Left renal cortex interstitium (tissue), 4 donors: Measurements from ENCODE around the gene FXYD4. TPM values are rescaled to one million over a fixed set of nuclear protein-coding genes. Genes with fewer than 3 reads are reported as not detected.
"Not testable (repeated sequence)": the region's sequence is repeated elsewhere in the genome, so short reads cannot be mapped to it uniquely, and the experiment has no call there.

Source experiments
- DNase-seq, 4 donors: peaks; one replicate each; pipeline ENCODE4 v3.0.0-alpha.2; 2013; ENCODE audit warnings: low read depth in 4 of 4, low spot score in 2 of 4, missing footprints in 1 of 4
- polyA plus RNA-seq, 4 donors: library from polyadenylated mRNA; unstranded; fragments of 120-200 nt; gene quantifications; one replicate each; pipeline ENCODE4 v1.2.1, GENCODE V29; 2013; ENCODE audit not compliant: insufficient read length in 4 of 4

Gene FXYD4
- polyA plus RNA-seq, 4 donors, result 0.41 to 1.5 (median 0.52) TPM; not detected in 1

DNA sequence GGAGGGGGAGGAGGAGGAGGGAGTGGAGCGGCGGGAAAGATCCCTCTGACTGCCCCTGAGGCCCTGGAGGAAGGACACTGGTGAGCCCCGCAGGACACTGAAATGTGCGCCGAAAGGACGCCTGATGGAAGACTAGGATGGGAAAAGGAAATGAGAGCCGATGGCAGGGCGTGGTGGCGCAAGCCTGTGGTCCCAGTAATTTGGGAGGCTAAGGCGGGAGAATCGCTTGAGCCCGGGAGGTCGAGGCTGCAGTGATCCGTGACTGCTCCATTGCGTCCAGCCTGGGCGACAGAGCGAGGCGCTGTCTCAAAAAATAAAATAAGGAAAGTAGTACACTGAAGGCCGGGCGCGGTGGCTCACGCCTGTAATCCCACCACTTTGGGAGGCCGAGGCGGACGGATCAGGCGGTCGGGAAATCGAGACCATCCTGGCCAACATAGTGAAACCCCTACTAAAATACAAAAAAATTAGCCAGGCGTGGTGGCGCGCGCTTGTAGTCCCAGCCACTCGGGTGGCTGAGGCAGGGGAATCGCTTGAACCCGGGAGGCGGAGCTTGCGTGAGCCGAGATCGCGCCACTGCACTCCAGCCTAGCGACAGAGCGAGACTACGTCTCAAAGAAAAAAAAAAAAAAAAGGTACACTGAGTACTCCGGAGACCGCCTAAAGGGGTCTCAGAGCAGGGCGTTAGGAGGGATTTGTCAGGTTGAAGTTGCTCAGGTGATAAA, 38.1 kb downstream of the FXYD4 start:
- no peak for DNase-seq

DNA sequence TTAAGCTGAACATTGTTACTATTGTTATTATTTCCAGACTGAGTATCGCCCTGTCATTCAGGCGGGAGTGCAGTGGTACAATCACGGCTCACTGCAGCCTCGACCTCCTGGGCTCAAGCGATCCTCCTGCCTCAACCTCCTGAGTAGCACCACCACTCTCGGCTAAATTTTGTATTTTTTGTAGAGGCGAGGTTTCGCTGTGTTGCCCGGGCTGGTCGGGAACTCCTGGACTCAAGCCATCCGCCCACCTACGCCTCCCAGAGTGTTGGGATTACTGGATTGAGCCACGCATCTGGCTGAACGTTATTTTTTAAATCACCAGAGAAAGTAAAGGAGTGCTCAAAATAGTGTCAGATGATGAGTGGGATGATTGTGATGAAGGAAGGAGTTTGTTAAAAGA, 38.9 kb downstream of the FXYD4 start:
- DNase-seq, result no peak

DNA sequence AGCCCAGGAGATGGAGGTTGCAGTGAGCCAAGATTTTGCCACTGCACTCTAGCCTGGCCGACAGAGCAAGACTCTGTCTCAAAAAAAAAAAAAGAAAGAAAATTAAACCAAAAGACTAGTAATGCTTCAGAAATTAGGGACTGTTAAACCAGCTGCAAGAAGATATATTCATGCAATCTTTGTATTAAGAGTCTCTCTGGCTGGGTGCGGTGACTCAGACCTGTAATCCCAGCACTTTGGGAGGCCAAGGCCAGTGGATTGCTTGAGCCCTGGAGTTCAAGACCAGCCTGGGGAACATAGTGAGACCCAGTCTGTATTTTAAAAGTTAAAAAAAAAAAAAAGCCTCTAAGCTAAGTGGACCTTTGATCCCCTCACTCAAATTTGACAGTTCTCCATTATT, 40.1 kb downstream of the FXYD4 start:
- no peak for DNase-seq

DNA sequence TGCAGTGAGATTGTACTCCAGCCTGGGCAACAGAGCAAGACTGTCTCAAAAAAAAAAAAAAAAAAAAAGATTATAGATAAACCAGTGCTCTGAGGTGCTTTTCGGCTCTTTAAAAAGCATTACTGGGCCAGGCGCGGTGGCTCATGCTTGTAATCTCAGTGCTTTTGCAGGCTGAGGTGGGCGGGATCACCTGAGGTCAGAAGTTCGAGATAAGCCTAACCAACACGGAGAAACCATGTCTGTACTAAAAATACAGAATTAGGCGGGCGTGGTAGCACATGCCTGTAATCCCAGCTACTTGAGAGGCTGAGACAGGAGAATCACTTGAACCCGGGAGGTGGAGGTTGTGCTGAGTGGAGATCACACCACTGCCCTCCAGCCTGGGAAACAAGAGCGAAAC, 44.1 kb downstream of the FXYD4 start:
- DNase-seq, result no peak

DNA sequence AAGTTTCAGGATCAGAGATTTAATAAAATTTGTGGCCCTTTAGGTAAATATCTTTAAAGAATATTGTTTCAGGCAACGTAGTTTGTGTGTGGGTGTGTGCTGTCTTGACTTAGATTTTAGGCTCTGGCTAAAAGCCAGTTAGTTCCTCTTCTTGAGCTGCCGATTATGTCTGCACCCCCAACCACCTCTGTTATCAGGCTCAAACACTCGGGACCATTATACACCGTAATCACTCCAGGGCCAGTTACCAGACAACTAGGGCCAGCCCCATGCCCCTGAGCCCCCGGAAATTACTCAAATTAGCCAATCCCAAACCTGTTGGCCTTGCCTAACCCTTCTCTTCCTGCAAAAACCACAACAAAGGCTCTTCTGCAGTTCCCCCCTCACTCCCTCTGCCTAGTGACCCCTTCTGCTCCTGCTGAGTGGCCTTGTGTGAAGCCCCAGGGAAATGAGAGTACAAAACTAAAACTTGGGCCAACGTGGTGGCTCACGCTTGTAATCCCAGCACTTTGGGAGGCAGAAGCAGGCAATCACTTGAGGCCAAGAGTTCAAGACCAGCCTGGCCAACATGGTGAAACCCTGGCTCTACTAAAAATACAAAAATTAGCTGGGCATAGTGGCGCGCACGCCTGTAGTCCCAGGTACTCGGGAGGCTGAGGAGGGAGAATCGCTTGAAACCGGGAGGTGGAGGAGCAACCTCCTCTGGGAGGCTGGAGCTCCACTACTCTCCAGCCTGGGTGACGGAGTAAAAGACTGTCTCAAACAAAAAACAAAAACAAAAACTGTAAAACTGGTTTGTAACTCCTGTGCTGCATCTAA, 46.7 kb downstream of the FXYD4 start:
- DNase-seq, result no peak

DNA sequence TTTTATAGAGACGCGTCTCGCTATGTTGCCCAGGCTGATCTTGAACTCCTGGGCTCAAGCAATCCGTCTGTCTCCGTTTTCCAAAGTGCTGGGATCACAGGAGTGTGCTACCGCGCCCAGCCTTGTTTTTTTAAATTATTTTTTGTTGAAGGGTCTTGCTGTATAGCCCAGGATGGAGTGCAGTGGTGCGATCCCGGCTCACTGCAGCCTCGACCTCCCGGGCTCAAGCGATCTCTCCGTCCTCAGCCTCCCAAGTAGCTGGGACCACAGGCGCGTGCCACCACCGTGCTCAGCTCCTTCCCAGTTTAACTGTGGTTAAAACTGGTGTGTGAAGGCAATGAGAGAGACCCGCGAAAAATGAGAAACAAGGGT, 48.5 kb downstream of the FXYD4 start:
- DNase-seq, result no peak

DNA sequence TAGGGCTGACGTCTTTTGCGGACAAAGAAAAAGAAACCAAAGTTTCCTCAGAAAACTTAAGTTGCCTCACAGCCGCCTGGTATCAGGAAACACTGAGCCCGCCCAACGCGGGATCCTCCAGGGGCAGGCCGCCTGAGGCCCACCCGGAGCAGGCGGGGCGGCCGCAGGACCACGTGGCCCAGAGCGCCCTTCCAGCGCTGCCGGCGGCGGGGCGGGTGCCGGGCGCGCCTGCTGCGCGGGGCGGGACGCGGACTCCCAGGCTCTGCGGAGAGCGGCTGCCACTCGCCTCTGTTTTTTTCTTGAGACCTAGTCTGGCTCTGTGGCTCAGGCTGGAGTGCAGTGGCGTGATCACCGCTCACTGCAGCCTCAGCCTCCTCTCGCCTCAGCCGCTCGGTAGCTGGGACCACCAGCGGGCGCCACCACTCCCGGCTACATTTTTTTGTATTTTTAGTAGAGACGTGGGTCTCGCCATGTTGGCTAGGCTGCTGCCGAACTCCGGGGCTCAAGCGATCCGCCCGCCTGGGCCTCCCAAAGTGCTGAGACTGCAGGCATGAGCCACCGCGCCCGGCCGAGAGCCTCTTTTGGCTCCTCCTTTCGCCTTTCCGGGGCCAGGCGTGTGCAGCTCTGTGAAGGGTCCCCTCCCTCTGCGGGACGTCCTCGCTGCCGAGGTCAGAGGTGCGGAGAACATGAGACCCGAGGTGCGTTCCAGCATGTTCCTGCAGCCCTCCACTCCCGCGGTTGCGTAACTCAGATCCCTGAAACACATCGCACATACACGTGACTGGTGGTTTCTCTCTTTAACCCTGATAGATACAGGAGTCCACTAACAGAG, 49.1 kb downstream of the FXYD4 start:
- peak in 2 of 4 donors; percentile 48 to 71 for DNase-seq

DNA sequence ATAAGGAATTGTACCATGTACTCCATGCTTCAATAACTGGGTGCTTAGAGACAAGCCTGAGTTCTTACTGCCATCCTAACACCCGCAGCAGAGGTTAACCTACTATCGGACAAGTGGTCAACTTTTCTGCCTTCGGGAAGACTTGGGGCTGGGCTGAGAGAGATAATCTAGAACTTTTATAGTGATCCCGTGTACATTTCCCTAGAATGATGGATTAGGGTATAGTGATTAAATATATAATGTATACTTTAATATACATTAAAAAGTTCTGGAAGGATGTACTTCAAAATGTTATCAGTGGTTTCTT, 49.7 kb downstream of the FXYD4 start:
- DNase-seq, result no peak

DNA sequence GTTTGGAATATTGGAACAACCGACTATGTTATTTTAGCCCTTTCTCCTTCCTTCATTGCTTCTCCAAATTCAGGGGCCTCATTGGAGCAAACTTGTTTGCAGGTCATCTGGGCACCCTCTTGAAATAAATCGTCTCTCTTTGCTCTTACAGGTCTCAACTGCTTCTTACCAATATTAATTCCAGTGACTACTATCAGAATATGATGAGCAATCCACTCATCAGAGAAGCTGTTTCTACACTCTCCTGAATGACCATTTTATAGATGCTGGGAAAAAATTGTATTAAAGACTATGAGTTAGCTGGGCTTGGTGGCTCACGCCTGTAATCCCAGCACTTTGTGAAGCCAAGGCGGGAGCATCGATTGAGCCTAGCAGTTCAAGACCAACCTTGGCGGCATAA, 50.1 kb downstream of the FXYD4 start:
- DNase-seq, result no peak

DNA sequence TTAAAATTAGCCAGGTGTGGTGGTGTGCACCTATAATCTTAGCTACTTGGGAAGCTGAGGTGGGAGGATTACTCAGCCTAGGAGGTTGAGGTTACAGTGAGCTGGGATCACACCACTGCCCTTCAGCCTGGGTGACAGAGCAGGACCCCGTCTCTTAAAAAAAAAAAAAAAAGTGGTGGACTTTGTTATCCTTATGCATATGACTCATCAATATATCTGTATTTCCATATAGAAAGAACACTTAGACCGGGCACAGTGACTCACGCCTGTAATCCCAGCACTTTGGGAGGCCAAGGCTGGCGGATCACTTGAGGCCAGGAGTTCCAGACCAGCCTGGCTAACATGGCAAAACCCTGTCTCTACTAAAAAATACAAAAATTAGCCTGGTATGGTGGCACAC, 50.5 kb downstream of the FXYD4 start:
- not testable (repeated sequence) for DNase-seq

DNA sequence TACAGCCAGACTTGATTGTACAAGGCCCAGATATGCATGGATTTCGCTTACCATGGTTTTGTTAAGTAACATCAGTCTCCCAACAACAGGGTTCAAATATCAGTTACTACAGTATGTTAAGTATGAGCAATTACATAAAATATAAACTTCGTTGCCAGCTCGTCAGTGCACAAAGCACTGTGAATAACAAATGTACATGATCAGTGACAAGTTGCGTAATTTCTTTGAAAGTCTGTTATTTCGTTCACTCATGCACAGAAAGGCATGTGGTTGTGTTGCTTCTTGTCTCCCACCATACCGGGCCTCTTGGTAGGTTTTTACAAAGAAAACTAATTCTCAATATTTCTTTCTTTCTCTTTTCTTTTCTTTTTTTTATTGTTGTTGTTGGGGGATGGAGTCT, 53.0 kb downstream of the FXYD4 start:
- no peak for DNase-seq

Other genes with a start within 250 kb of the FXYD4 start
- gene CSGALNACT2, start 233.2 kb upstream of the FXYD4 start, polyA plus RNA-seq, result 10 to 100 TPM; 17.6 to 21.5 (median 18.6) TPM
- gene RASGEF1A, start 104.6 kb upstream of the FXYD4 start, polyA plus RNA-seq, result 1 to 10 TPM; 1.3 to 1.9 (median 1.7) TPM
- gene HNRNPF, start 37.5 kb downstream of the FXYD4 start, polyA plus RNA-seq, result 100 to 1,000 TPM; 212 to 228 (median 222) TPM
- 10 to 100 TPM; 10.7 to 14.9 (median 11.5) TPM for gene ZNF487, start 65.5 kb downstream of the FXYD4 start, polyA plus RNA-seq
- gene ZNF239, start 203.0 kb downstream of the FXYD4 start, polyA plus RNA-seq, result 10 to 100 TPM; 10.5 to 13.5 (median 11.3) TPM
- gene ZNF485, start 234.8 kb downstream of the FXYD4 start, polyA plus RNA-seq, result 1 to 10 TPM; 4.1 to 6.2 (median 5.4) TPM